Colonic mucosa (tissue), 4 donors: ENCODE results near the gene IER3. TPM values are rescaled to one million over a fixed set of nuclear protein-coding genes. Genes with fewer than 3 reads are reported as not detected.

Experiments
- DNase-seq: peaks from one replicate; pipeline ENCODE4 v3.0.0-alpha.2; 2020
- H3K27ac ChIP-seq: fragments of 200-600 bp; one replicate; pipeline ENCODE4 v1.8.0; 2021
- H3K27me3 ChIP-seq: fragments of 200-600 bp; one replicate; pipeline ENCODE4 v1.8.0; 2021
- H3K36me3 ChIP-seq: fragments of 200-600 bp; one replicate; pipeline ENCODE4 v1.8.0; 2021
- H3K4me1 ChIP-seq: fragments of 200-600 bp; one replicate; pipeline ENCODE4 v1.8.0; 2021; ENCODE audit warnings: mild to moderate bottlenecking
- H3K4me3 ChIP-seq: fragments of 200-600 bp; one replicate; pipeline ENCODE4 v1.8.0; 2021
- H3K9ac ChIP-seq, 2 donors: one replicate each; pipeline ENCODE4 v1.7.0; 2013; ENCODE audit warnings: control low read depth in 2 of 2, low read depth in 2 of 2, low read length in 2 of 2
- H3K9me3 ChIP-seq: fragments of 200-600 bp; one replicate; pipeline ENCODE4 v1.8.0; 2021
- intact Hi-C: fragments of 100-400 bp; cut with DNase I; formaldehyde crosslinking; loops from one replicate; pipeline ENCODE4 v1.14.1; 2022
- total RNA-seq, 2 donors: library from RNA; stranded (reverse); fragmentation: NEBNext Ultra II Directional in 1 of 2; extraction: Animal tissue kit (Norgen Biotek cat#: 25700) in 1 of 2; gene quantifications; one replicate each; pipeline ENCODE4 v1.2.1, GENCODE V29; 2021
- TF ChIP-seq, protein P1 (sequence below): fragments of 200-600 bp; IDR thresholded peaks from one replicate; pipeline ENCODE4 v1.8.0; 2022; ENCODE audit warnings: antibody characterized with exemption, mild to moderate bottlenecking
- donor health status: healthy.
- donor health status: DM: no; HTN: no; CAD: no.
- donor health status: DM: no; HTN: no; CAD: no.

IER3 gene
- total RNA-seq, 2 donors from 2014 or later = 47.2 to 92.8 TPM

DNA sequence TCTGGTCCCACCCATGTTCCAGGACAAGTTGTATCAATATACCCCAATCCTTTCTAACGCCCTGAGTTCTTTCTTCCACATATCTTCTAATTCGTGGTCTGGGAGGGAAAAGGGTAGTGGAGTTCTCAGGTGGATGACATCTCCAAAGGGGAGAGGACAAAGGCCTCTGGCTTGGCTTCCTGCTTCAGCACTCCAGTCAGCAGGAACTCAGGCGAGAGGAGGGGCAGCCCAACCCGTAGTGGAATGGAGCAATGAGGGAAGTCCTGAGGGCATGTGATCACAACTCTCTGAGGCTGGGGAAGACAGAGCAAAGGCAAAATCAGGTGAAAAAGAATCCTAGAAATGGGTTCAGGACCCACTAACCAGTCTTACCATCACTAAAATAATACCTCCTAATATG lies 44.0 kb downstream of the IER3 start:
- no peaks in the 10 kb centered on the region for H3K36me3 ChIP-seq
- H3K27ac ChIP-seq = no peak overlapping the region
- H3K27me3 ChIP-seq = no peaks in the 10 kb centered on the region
- intact Hi-C loops = no loop called here
- TF ChIP-seq, protein P1, sequence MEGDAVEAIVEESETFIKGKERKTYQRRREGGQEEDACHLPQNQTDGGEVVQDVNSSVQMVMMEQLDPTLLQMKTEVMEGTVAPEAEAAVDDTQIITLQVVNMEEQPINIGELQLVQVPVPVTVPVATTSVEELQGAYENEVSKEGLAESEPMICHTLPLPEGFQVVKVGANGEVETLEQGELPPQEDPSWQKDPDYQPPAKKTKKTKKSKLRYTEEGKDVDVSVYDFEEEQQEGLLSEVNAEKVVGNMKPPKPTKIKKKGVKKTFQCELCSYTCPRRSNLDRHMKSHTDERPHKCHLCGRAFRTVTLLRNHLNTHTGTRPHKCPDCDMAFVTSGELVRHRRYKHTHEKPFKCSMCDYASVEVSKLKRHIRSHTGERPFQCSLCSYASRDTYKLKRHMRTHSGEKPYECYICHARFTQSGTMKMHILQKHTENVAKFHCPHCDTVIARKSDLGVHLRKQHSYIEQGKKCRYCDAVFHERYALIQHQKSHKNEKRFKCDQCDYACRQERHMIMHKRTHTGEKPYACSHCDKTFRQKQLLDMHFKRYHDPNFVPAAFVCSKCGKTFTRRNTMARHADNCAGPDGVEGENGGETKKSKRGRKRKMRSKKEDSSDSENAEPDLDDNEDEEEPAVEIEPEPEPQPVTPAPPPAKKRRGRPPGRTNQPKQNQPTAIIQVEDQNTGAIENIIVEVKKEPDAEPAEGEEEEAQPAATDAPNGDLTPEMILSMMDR = no peak
- H3K4me1 ChIP-seq = no peaks in the 10 kb centered on the region
- DNase-seq = no peak
- no peak overlapping the region for H3K9ac ChIP-seq
- no peaks in the 10 kb centered on the region for H3K9me3 ChIP-seq
- H3K4me3 ChIP-seq = no peak overlapping the region

DNA sequence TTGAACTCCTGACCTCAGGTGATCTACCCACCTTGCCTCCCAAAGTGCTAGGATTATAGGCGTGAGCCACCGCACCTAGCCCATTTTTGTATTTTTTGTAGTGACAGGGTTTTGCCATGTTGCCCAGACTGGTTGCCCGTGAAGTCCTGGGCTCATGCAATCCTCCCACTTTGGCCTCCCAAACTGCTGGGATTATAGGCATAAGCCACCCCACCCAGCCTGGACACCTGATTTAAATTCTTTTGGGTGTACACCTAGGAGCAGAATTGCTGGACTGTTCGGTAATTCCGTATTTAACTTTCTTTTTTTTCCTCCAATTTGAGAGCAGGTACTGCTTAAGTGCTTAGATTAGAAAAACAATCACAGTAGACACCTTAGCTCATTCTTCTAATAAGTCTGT lies 47.9 kb downstream of the IER3 start:
- H3K27me3 ChIP-seq = no peaks in the 10 kb centered on the region
- H3K36me3 ChIP-seq = no peaks in the 10 kb centered on the region
- H3K4me3 ChIP-seq = no peak overlapping the region
- intact Hi-C loops = no loop called here
- no peak overlapping the region for H3K9ac ChIP-seq
- TF ChIP-seq, protein P1 = no peak
- no peaks in the 10 kb centered on the region for H3K4me1 ChIP-seq
- H3K27ac ChIP-seq = no peak overlapping the region
- DNase-seq = no peak
- H3K9me3 ChIP-seq = no peaks in the 10 kb centered on the region

Other genes starting within 250 kb of the IER3 start
- gene GNL1, start 188.1 kb downstream of the IER3 start, total RNA-seq = 10 to 100 TPM; 42.2 to 49.3 TPM
- gene PRR3, start 187.3 kb downstream of the IER3 start, total RNA-seq = 1 to 10 TPM; 3.9 to 7.2 TPM
- 10 to 100 TPM; 43.6 to 61.3 TPM for gene ABCF1, start 173.1 kb downstream of the IER3 start, total RNA-seq
- gene PPP1R10, start 127.3 kb downstream of the IER3 start, total RNA-seq = 10 to 100 TPM; 46.9 to 78.2 TPM
- gene MRPS18B, start 126.7 kb downstream of the IER3 start, total RNA-seq = 10 to 100 TPM; 63.6 to 70.3 TPM
- gene ATAT1, start 117.7 kb downstream of the IER3 start, total RNA-seq = 10 to 100 TPM; 11.5 to 15.9 TPM
- 10 to 100 TPM; 71.3 to 83.3 TPM for gene C6orf136, start 97.4 kb downstream of the IER3 start, total RNA-seq
- 10 to 100 TPM; 25.9 to 35.1 TPM for gene DHX16, start 71.5 kb downstream of the IER3 start, total RNA-seq
- gene PPP1R18, start 57.9 kb downstream of the IER3 start, total RNA-seq = 10 to 100 TPM in 1 of 2 donors, 1 to 10 TPM in 1; 8.3 to 22.8 TPM
- 10 to 100 TPM in 1 of 2 donors, 1 to 10 TPM in 1; 7.4 to 19.2 TPM for gene NRM, start 53.6 kb downstream of the IER3 start, total RNA-seq
- gene MDC1, start 27.3 kb downstream of the IER3 start, total RNA-seq = 10 to 100 TPM; 14.0 to 59.0 TPM
- gene TUBB, start 24.2 kb downstream of the IER3 start, total RNA-seq = 100 to 1,000 TPM; 213 to 605 TPM
- gene FLOT1, start 1.9 kb downstream of the IER3 start, total RNA-seq = 100 to 1,000 TPM; 130 to 158 TPM
- gene DDR1, start 140.0 kb upstream of the IER3 start, total RNA-seq = 100 to 1,000 TPM; 261 to 267 TPM
- gene GTF2H4, start 163.7 kb upstream of the IER3 start, total RNA-seq = 10 to 100 TPM; 15.8 to 25.7 TPM
- 10 to 100 TPM; 27.5 to 55.6 TPM for gene VARS2, start 169.7 kb upstream of the IER3 start, total RNA-seq
- gene SFTA2, start 187.6 kb upstream of the IER3 start, total RNA-seq = 1 to 10 TPM in 1 of 2 donors, not detected in 1; 1.3 TPM
- under 1 TPM in 1 of 2 donors, not detected in 1; 0.30 TPM for gene MUCL3, start 196.4 kb upstream of the IER3 start, total RNA-seq
- not detected for gene MUC21, start 239.2 kb upstream of the IER3 start, total RNA-seq